NCI-H187 treated with DMSO at 0.1 percent for 48 hours (cell line): ENCODE data around the gene LRRFIP1.

Source experiments
- DNase-seq: peaks from one replicate; lab custom pipeline; 2025; lab: John Stamatoyannopoulos, UW

LRRFIP1 gene

GRCh38 chr2:237618449-237618848 lies 8.9 kb upstream of the LRRFIP1 start:
- no peak for DNase-seq

GRCh38 chr2:237623428-237624403 lies 3.7 kb upstream of the LRRFIP1 start:
- DNase-seq = no peak

GRCh38 chr2:237624565-237624964 lies 2.8 kb upstream of the LRRFIP1 start:
- no peak for DNase-seq

- no peak for DNase-seq
These were observed 2.1 kb upstream of the LRRFIP1 start for GRCh38 chr2:237625216-237625705.

GRCh38 chr2:237625777-237626176 lies 1.6 kb upstream of the LRRFIP1 start:
- DNase-seq = no peak

GRCh38 chr2:237626813-237627440 lies 460 bp upstream of the LRRFIP1 start:
- DNase-seq = no peak

- DNase-seq = no peak
These were observed 1.1 kb downstream of the LRRFIP1 start for GRCh38 chr2:237628247-237629187.

GRCh38 chr2:237629188-237629534 lies 1.8 kb downstream of the LRRFIP1 start:
- no peak for DNase-seq

GRCh38 chr2:237629739-237630138 lies 2.4 kb downstream of the LRRFIP1 start:
- DNase-seq = no peak

GRCh38 chr2:237630216-237631000 lies 3.0 kb downstream of the LRRFIP1 start:
- no peak for DNase-seq

GRCh38 chr2:237631007-237631785 lies 3.8 kb downstream of the LRRFIP1 start:
- DNase-seq = no peak

GRCh38 chr2:237631801-237632585 lies 4.6 kb downstream of the LRRFIP1 start:
- no peak for DNase-seq

GRCh38 chr2:237633061-237633561 lies 5.7 kb downstream of the LRRFIP1 start:
- DNase-seq = no peak

- no peak for DNase-seq
These were observed 9.2 kb downstream of the LRRFIP1 start for GRCh38 chr2:237636578-237636977.

- DNase-seq = no peak
These were observed 10.2 kb downstream of the LRRFIP1 start for GRCh38 chr2:237637429-237638135.

GRCh38 chr2:237638176-237638575 lies 10.8 kb downstream of the LRRFIP1 start:
- no peak for DNase-seq

- DNase-seq = no peak
These were observed 11.9 kb downstream of the LRRFIP1 start for GRCh38 chr2:237639052-237639835.

GRCh38 chr2:237639836-237640220 lies 12.4 kb downstream of the LRRFIP1 start:
- DNase-seq = no peak
